ENCODE measurements around the gene NUDT12. TPM values are rescaled to one million over a fixed set of nuclear protein-coding genes. Genes with fewer than 3 reads are reported as not detected.

The NUDT12 gene
- total RNA-seq, 2 experiments from 2014 or later: 0.06 TPM; not detected in 1

GRCh38 chr5:103573411-103573810 is 10.8 kb upstream of the NUDT12 start:
- Histone ChIP-seq H3K9me2 (ENCODE audit: insufficient read depth, low read length) (no peaks in the 10 kb centered on the region), H3K79me2 (ENCODE audit: insufficient read depth, low read depth, low read length) (no peaks in the 10 kb centered on the region), H3K27ac (ENCODE audit: low read depth, low read length, poor library complexity, severe bottlenecking) (no peak overlapping the region), H2AFZ (ENCODE audit: low read length) (no peak overlapping the region), H3K4me2 (ENCODE audit: low read length) (no peak overlapping the region), H3K36me3 (ENCODE audit: insufficient read depth, low read length) (no peaks in the 10 kb centered on the region), H3K4me3 (ENCODE audit: low read depth, low read length, poor library complexity, severe bottlenecking) (no peak overlapping the region), H3K9me3 (ENCODE audit: low read length) (no peaks in the 10 kb centered on the region), H4K20me1 (ENCODE audit: insufficient read depth, low read length) (no peaks in the 10 kb centered on the region), H3K4me1 (ENCODE audit: insufficient read depth, low read length, poor library complexity, severe bottlenecking) (no peaks in the 10 kb centered on the region)
- no TSS peak for BruUV-seq (replicated peaks)
- ChIA-PET POLR2A (no interaction called here), CTCF (ENCODE audit: unreplicated experiment) (no interaction called here)
- intact Hi-C loops (cut with micrococcal nuclease; ENCODE audit: unreplicated experiment): no loop called here
- no peak for DNase-seq (ENCODE audit: low spot score)
- TF ChIP-seq CTCF (conservative IDR thresholded peaks at IDR 0.05; ENCODE audit: low read length) (no peak), EZH2phosphoT487 (IDR thresholded peaks at IDR 0.05; ENCODE audit: borderline replicate concordance, low read depth, low read length) (no peak)

- H3K4me1 ChIP-seq (ENCODE audit: insufficient read depth, low read length, poor library complexity, severe bottlenecking): no peaks in the 10 kb centered on the region
- H3K27ac ChIP-seq (ENCODE audit: low read depth, low read length, poor library complexity, severe bottlenecking): no peak overlapping the region
- no TSS peak for BruUV-seq (replicated peaks)
- H3K9me2 ChIP-seq (ENCODE audit: insufficient read depth, low read length): no peaks in the 10 kb centered on the region
- POLR2A ChIA-PET: no interaction called here
- DNase-seq (ENCODE audit: low spot score): no peak
- intact Hi-C loops (cut with micrococcal nuclease; ENCODE audit: unreplicated experiment): no loop called here
- H3K4me2 ChIP-seq (ENCODE audit: low read length): no peak overlapping the region
- H4K20me1 ChIP-seq (ENCODE audit: insufficient read depth, low read length): no peaks in the 10 kb centered on the region
- no peak overlapping the region for H2AFZ ChIP-seq (ENCODE audit: low read length)
- CTCF ChIA-PET (ENCODE audit: unreplicated experiment): no interaction called here
- H3K9me3 ChIP-seq (ENCODE audit: low read length): no peaks in the 10 kb centered on the region
- no peak for TF ChIP-seq EZH2phosphoT487 (IDR thresholded peaks at IDR 0.05; ENCODE audit: borderline replicate concordance, low read depth, low read length)
- TF ChIP-seq CTCF (conservative IDR thresholded peaks at IDR 0.05; ENCODE audit: low read length): no peak
- H3K36me3 ChIP-seq (ENCODE audit: insufficient read depth, low read length): no peaks in the 10 kb centered on the region
- H3K4me3 ChIP-seq (ENCODE audit: low read depth, low read length, poor library complexity, severe bottlenecking): no peak overlapping the region
- H3K79me2 ChIP-seq (ENCODE audit: insufficient read depth, low read depth, low read length): no peaks in the 10 kb centered on the region
These were observed 9.9 kb upstream of the NUDT12 start for GRCh38 chr5:103572454-103572853.

GRCh38 chr5:103571730-103572129 is 9.1 kb upstream of the NUDT12 start:
- intact Hi-C loops (cut with micrococcal nuclease; ENCODE audit: unreplicated experiment): no loop called here
- no peak for DNase-seq (ENCODE audit: low spot score)
- BruUV-seq (replicated peaks): no TSS peak
- Histone ChIP-seq H4K20me1 (ENCODE audit: insufficient read depth, low read length) (no peaks in the 10 kb centered on the region), H3K27ac (ENCODE audit: low read depth, low read length, poor library complexity, severe bottlenecking) (no peak overlapping the region), H3K9me3 (ENCODE audit: low read length) (no peaks in the 10 kb centered on the region), H3K4me1 (ENCODE audit: insufficient read depth, low read length, poor library complexity, severe bottlenecking) (no peaks in the 10 kb centered on the region), H3K4me3 (ENCODE audit: low read depth, low read length, poor library complexity, severe bottlenecking) (no peak overlapping the region), H2AFZ (ENCODE audit: low read length) (no peak overlapping the region), H3K36me3 (ENCODE audit: insufficient read depth, low read length) (no peaks in the 10 kb centered on the region), H3K79me2 (ENCODE audit: insufficient read depth, low read depth, low read length) (no peaks in the 10 kb centered on the region), H3K9me2 (ENCODE audit: insufficient read depth, low read length) (no peaks in the 10 kb centered on the region), H3K4me2 (ENCODE audit: low read length) (no peak overlapping the region)
- POLR2A ChIA-PET: no interaction called here
- TF ChIP-seq CTCF (conservative IDR thresholded peaks at IDR 0.05; ENCODE audit: low read length): no peak
- TF ChIP-seq EZH2phosphoT487 (IDR thresholded peaks at IDR 0.05; ENCODE audit: borderline replicate concordance, low read depth, low read length): no peak
- CTCF ChIA-PET (ENCODE audit: unreplicated experiment): no interaction called here
